Retinal pigment epithelial cell (primary cell): ENCODE measurements around the gene PAF1.

Experiments
- DNase-seq: peaks from one replicate; pipeline ENCODE4 v3.0.0-alpha.2; 2010; ENCODE audit warnings: low read depth
- H3K4me3 ChIP-seq: 2 replicates; pipeline ENCODE4 v1.5.1; 2011; ENCODE audit warnings: mild to moderate bottlenecking, low read length, control low read depth, moderate library complexity
- CTCF ChIP-seq: conservative IDR thresholded peaks from 2 replicates; pipeline ENCODE4 v1.5.1; 2011; ENCODE audit warnings: low read depth, low read length, control low read depth, inconsistent platforms

The PAF1 gene

GRCh38 chr19:39356647-39357046 is 34.3 kb downstream of the PAF1 start:
- no peak for DNase-seq
- H3K4me3 ChIP-seq: no peak overlapping the region
- TF ChIP-seq CTCF: no peak

GRCh38 chr19:39356073-39356472 is 34.8 kb downstream of the PAF1 start:
- H3K4me3 ChIP-seq: no peak overlapping the region
- no peak for TF ChIP-seq CTCF
- DNase-seq: no peak

GRCh38 chr19:39355253-39355652 is 35.7 kb downstream of the PAF1 start:
- DNase-seq: no peak
- no peak overlapping the region for H3K4me3 ChIP-seq
- no peak for TF ChIP-seq CTCF

- no peak overlapping the region for H3K4me3 ChIP-seq
- TF ChIP-seq CTCF: no peak
- DNase-seq: no peak
Observed at GRCh38 chr19:39352381-39353255, 38.3 kb downstream of the PAF1 start.

GRCh38 chr19:39351537-39352064 is 39.3 kb downstream of the PAF1 start:
- no peak overlapping the region for H3K4me3 ChIP-seq
- no peak for DNase-seq
- TF ChIP-seq CTCF: no peak

- TF ChIP-seq CTCF: no peak
- DNase-seq: no peak
- H3K4me3 ChIP-seq: no peak overlapping the region
Observed at GRCh38 chr19:39350156-39350555, 40.8 kb downstream of the PAF1 start.

GRCh38 chr19:39349326-39349725 is 41.6 kb downstream of the PAF1 start:
- no peak for TF ChIP-seq CTCF
- H3K4me3 ChIP-seq: no peak overlapping the region
- DNase-seq: no peak
